MM.1S (cell line): ENCODE results near the gene NFYA.

Experiments
- EZH2 ChIP-seq: fragments of 300-600 bp; sonication (generic); optimal IDR thresholded peaks from 2 replicates; pipeline ENCODE3; 2017; ENCODE audit warnings: low read depth, mild to moderate bottlenecking, antibody characterized with exemption, low read length, mixed read lengths
- EZH2phosphoT487 ChIP-seq: fragments of 300-600 bp; sonication (generic); IDR thresholded peaks from 2 replicates; pipeline ENCODE4 v1.6.1; 2018; ENCODE audit warnings: antibody characterized with exemption, low read length
- TF ChIP-seq, protein P1 (sequence below): fragments of 300-600 bp; sonication (generic); IDR thresholded peaks from 2 replicates; pipeline ENCODE4 v1.5.1; 2016; ENCODE audit warnings: antibody characterized with exemption, low read length, mixed read lengths

- TF ChIP-seq, protein P1, sequence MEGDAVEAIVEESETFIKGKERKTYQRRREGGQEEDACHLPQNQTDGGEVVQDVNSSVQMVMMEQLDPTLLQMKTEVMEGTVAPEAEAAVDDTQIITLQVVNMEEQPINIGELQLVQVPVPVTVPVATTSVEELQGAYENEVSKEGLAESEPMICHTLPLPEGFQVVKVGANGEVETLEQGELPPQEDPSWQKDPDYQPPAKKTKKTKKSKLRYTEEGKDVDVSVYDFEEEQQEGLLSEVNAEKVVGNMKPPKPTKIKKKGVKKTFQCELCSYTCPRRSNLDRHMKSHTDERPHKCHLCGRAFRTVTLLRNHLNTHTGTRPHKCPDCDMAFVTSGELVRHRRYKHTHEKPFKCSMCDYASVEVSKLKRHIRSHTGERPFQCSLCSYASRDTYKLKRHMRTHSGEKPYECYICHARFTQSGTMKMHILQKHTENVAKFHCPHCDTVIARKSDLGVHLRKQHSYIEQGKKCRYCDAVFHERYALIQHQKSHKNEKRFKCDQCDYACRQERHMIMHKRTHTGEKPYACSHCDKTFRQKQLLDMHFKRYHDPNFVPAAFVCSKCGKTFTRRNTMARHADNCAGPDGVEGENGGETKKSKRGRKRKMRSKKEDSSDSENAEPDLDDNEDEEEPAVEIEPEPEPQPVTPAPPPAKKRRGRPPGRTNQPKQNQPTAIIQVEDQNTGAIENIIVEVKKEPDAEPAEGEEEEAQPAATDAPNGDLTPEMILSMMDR, result no peak
- TF ChIP-seq EZH2 (no peak), EZH2phosphoT487 (no peak)
These were observed 23.3 kb upstream of the NFYA start for GRCh38 chr6:41049521-41049920.
